ENCODE results near the gene MYO6. TPM values are rescaled to one million over a fixed set of nuclear protein-coding genes. Genes with fewer than 3 reads are reported as not detected.

MYO6 gene
- polyA plus RNA-seq, 1 of the 3 experiments (the other 2 are of a cell fraction) = 6.2 TPM

GRCh38 chr6:75808507-75808906 lies 59.5 kb downstream of the MYO6 start:
- Histone ChIP-seq H3F3A (replicated peaks; ENCODE audit: insufficient read depth) (no peaks in the 10 kb centered on the region), H3K27ac (ENCODE audit: low read depth in 2 of 2, low read length in 1 of 2) (no peak overlapping the region), H3K9me2 (no peaks in the 10 kb centered on the region), H3K9me3 (no peaks in the 10 kb centered on the region), H2AFZ (ENCODE audit: low read depth) (no peak overlapping the region), H3K4me2 (no peak overlapping the region), H3K9ac (no peak overlapping the region), H3K36me3 (replicated peaks in 1 of 2; ENCODE audit: control insufficient read depth in 1 of 2, insufficient read depth in 2 of 2, low read length in 1 of 2) (no peaks in the 10 kb centered on the region), H3K27me3 (ENCODE audit: insufficient read depth) (no peaks in the 10 kb centered on the region), H3K4me1 (ENCODE audit: control insufficient read depth in 1 of 2, insufficient read depth in 2 of 2, low read depth in 1 of 2, low read length in 1 of 2) (no peaks in the 10 kb centered on the region), H3K79me2 (ENCODE audit: insufficient read depth) (0 out of 2 replicates have a peak, but pooled peaks cover 5% of the 10 kb centered on the region), H3K4me3 (ENCODE audit: low read depth in 2 of 2, low read length in 1 of 2) (no peak overlapping the region), H4K20me1 (ENCODE audit: insufficient read depth) (no peaks in the 10 kb centered on the region)
- ChIA-PET POLR2A (no interaction called here), CTCF (no interaction called here)
- TF ChIP-seq, protein P1, sequence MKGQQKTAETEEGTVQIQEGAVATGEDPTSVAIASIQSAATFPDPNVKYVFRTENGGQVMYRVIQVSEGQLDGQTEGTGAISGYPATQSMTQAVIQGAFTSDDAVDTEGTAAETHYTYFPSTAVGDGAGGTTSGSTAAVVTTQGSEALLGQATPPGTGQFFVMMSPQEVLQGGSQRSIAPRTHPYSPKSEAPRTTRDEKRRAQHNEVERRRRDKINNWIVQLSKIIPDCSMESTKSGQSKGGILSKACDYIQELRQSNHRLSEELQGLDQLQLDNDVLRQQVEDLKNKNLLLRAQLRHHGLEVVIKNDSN (IDR thresholded peaks at IDR 0.05; ENCODE audit: borderline replicate concordance, low read depth) = no peak
- DNase-seq = no peak

DNA sequence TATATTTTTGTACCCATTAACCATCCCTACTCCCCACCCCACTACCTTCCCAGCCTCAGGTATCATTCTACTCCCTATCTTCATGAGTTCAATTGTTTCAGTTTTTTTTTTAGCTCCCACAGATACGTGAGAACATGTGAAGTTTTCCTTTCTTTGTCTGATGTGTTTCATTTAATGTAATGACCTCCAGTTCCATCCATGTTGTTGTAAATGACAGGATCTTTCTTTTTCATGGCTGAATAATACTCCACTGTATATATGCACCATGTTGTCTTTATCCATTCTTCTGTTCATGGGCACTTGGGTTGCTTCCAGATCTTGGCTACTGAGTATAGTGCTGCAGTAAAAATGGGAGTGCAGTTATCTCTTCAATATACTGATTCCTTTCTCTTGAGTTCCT lies 63.5 kb downstream of the MYO6 start:
- no peak overlapping the region for H3K4me3 ChIP-seq (ENCODE audit: low read depth in 2 of 2, low read length in 1 of 2)
- 93% methylated on average over 1 of the region's 1 CpG for WGBS (ENCODE audit: low lambda C conversion rate)
- H3K4me1 ChIP-seq (ENCODE audit: control insufficient read depth in 1 of 2, insufficient read depth in 2 of 2, low read depth in 1 of 2, low read length in 1 of 2) = no peaks in the 10 kb centered on the region
- CTCF ChIA-PET = no interaction called here
- POLR2A ChIA-PET = no interaction called here
- H3K27me3 ChIP-seq (ENCODE audit: insufficient read depth) = no peaks in the 10 kb centered on the region
- no peak for TF ChIP-seq TCF12 (IDR thresholded peaks at IDR 0.05)
- no peak for TF ChIP-seq USF2 (IDR thresholded peaks at IDR 0.05; ENCODE audit: borderline replicate concordance, low read depth, low read length)
- no peak for TF ChIP-seq CTCF (IDR thresholded peaks at IDR 0.05)
- no peak for TF ChIP-seq RFX5 (IDR thresholded peaks at IDR 0.05; ENCODE audit: low read length)
- no peak for TF ChIP-seq FOXJ3 (CRISPR knock-in tag; IDR thresholded peaks at IDR 0.05)
- no peak for TF ChIP-seq RXRA (IDR thresholded peaks at IDR 0.05; ENCODE audit: borderline replicate concordance, low read depth)
- TF ChIP-seq GABPA (IDR thresholded peaks at IDR 0.05; ENCODE audit: low read depth) = no peak
- no peak for TF ChIP-seq TAF1 (IDR thresholded peaks at IDR 0.05; ENCODE audit: borderline replicate concordance, low read depth, low read length)
- TF ChIP-seq, protein P2, sequence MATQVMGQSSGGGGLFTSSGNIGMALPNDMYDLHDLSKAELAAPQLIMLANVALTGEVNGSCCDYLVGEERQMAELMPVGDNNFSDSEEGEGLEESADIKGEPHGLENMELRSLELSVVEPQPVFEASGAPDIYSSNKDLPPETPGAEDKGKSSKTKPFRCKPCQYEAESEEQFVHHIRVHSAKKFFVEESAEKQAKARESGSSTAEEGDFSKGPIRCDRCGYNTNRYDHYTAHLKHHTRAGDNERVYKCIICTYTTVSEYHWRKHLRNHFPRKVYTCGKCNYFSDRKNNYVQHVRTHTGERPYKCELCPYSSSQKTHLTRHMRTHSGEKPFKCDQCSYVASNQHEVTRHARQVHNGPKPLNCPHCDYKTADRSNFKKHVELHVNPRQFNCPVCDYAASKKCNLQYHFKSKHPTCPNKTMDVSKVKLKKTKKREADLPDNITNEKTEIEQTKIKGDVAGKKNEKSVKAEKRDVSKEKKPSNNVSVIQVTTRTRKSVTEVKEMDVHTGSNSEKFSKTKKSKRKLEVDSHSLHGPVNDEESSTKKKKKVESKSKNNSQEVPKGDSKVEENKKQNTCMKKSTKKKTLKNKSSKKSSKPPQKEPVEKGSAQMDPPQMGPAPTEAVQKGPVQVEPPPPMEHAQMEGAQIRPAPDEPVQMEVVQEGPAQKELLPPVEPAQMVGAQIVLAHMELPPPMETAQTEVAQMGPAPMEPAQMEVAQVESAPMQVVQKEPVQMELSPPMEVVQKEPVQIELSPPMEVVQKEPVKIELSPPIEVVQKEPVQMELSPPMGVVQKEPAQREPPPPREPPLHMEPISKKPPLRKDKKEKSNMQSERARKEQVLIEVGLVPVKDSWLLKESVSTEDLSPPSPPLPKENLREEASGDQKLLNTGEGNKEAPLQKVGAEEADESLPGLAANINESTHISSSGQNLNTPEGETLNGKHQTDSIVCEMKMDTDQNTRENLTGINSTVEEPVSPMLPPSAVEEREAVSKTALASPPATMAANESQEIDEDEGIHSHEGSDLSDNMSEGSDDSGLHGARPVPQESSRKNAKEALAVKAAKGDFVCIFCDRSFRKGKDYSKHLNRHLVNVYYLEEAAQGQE (IDR thresholded peaks at IDR 0.05; ENCODE audit: low read depth, low read length) = no peak
- no peak for TF ChIP-seq ELF1 (IDR thresholded peaks at IDR 0.05)
- TF ChIP-seq, protein P1 (IDR thresholded peaks at IDR 0.05; ENCODE audit: borderline replicate concordance, low read depth) = no peak
- no peak for TF ChIP-seq EP300 (IDR thresholded peaks at IDR 0.05; ENCODE audit: borderline replicate concordance in 1 of 2, low read depth in 1 of 2, low read length in 1 of 2)
- TF ChIP-seq IRF3 (IDR thresholded peaks at IDR 0.05; ENCODE audit: low read depth, low read length) = no peak
- no peak for TF ChIP-seq CHD2 (IDR thresholded peaks at IDR 0.05; ENCODE audit: low read length, partially characterized antibody)
- no peak for TF ChIP-seq RCOR1 (IDR thresholded peaks at IDR 0.05; ENCODE audit: low read length)
- no peak for TF ChIP-seq MXI1 (IDR thresholded peaks at IDR 0.05; ENCODE audit: low read depth, low read length)
- H3K27ac ChIP-seq (ENCODE audit: low read depth in 2 of 2, low read length in 1 of 2) = no peak overlapping the region
- H3K36me3 ChIP-seq (replicated peaks in 1 of 2; ENCODE audit: control insufficient read depth in 1 of 2, insufficient read depth in 2 of 2, low read length in 1 of 2) = peaks cover 0 to 1% of the 10 kb centered on the region in 2 experiments
- no peak overlapping the region for H3K9ac ChIP-seq
- H3K4me2 ChIP-seq = no peak overlapping the region
- H4K20me1 ChIP-seq (ENCODE audit: insufficient read depth) = no peaks in the 10 kb centered on the region
- H3F3A ChIP-seq (replicated peaks; ENCODE audit: insufficient read depth) = no peaks in the 10 kb centered on the region
- H3K9me3 ChIP-seq = no peaks in the 10 kb centered on the region
- H2AFZ ChIP-seq (ENCODE audit: low read depth) = no peak overlapping the region
- DNase-seq = no peak
- H3K9me2 ChIP-seq = no peaks in the 10 kb centered on the region
- H3K79me2 ChIP-seq (ENCODE audit: insufficient read depth) = 0 out of 2 replicates have a peak, but pooled peaks cover 5% of the 10 kb centered on the region
